GM12801 (cell line): ENCODE data around the gene CADM2.

Experiments used
- TF ChIP-seq, protein P1 (sequence below): IDR thresholded peaks from one replicate; pipeline ENCODE4 v1.5.1; 2011; ENCODE audit warnings: control low read depth; ENCODE audit not compliant: insufficient read length; ENCODE audit errors: extremely low read depth

Gene CADM2

DNA sequence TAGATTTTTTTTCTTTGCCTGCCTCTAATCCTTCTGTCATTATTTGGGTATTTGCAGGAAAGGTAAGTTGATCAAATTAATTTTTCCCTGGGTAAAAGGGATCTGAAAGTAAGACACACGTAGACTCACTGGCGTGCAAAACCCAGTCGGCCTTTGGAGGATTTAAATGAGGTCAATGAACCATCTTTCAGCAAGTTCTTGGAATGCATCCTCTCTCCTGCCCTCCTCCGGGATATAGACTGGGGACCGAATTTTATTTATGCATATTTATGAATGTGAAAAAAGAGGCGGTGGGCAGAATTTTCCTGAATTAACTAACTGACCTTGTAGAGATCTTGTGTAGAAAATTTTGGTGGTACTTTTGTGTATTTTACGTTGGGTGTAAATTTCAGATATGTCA lies 2.2 kb downstream of the CADM2 start:
- TF ChIP-seq, protein P1, sequence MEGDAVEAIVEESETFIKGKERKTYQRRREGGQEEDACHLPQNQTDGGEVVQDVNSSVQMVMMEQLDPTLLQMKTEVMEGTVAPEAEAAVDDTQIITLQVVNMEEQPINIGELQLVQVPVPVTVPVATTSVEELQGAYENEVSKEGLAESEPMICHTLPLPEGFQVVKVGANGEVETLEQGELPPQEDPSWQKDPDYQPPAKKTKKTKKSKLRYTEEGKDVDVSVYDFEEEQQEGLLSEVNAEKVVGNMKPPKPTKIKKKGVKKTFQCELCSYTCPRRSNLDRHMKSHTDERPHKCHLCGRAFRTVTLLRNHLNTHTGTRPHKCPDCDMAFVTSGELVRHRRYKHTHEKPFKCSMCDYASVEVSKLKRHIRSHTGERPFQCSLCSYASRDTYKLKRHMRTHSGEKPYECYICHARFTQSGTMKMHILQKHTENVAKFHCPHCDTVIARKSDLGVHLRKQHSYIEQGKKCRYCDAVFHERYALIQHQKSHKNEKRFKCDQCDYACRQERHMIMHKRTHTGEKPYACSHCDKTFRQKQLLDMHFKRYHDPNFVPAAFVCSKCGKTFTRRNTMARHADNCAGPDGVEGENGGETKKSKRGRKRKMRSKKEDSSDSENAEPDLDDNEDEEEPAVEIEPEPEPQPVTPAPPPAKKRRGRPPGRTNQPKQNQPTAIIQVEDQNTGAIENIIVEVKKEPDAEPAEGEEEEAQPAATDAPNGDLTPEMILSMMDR: no peak

DNA sequence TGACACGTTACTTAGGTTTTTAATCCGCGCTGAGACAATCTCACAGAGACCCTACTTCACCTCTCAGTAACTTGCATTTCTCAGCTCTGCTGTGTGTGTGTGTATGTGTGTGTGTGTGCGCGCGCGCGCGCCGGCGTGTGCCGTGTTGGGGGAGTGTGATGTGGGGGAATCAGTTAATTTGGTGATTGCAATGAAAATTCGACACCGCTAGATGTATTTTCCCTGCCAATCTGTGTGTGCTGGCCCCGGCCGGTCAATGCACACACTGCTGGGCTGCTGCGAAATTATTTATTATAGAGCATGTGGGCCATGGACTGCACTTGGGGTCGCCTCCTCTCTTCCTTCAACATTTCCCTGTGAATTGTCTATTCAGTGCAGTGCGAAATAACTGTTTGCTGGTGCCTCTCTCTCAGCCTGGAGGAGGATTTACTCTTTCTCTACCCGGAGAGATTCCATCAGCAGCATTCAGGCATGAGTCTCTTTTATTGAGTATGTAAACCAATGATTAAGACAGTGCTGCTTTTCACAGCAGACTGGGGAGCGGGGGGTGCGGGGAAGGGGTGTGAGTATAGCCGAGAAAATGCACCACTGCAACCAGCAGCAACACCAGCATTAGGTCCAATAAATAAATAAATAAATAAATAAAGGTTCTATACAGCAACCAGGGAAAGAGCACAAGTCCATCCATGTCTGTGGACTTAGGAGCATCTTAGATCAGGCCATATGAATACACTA lies 2.9 kb downstream of the CADM2 start:
- TF ChIP-seq, protein P1: no peak

DNA sequence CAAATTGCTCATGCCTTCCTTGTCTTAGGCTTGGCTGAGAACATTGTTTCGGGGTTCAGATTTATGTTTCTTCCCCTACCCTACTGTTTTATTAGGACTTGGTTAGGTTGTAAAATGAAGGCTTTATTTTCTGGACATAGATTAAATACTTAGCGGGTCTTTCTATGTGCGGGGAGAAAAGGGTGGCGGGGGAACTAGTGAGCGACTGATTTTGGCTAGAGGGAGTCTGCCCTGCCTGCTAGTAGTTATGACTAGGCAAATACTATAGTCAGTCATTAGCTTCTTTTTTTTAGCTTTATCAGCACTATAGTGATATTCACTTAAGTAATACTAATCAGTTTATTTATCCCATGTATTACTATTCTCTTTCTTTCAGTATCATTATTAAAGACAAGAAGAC lies 3.6 kb downstream of the CADM2 start:
- TF ChIP-seq, protein P1: no peak

DNA sequence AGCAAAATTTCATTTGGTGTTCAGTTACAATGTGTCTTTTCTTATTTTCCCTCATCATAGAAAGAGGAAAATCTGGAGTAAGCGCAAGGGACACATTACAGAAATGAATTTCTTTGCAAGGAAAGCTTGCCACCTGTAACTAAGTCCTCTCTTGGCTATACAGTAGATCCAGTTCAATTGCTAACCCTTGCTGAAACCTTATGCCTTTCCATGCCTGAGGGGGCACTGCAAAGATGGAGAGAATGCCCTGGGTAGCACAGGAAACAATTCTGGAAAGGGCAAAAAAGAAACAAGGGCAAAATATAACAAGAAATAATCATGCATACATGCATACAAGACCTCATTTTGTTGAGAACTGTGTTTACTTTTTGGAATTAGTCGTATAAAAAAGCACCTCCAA lies 4.3 kb downstream of the CADM2 start:
- TF ChIP-seq, protein P1: no peak

DNA sequence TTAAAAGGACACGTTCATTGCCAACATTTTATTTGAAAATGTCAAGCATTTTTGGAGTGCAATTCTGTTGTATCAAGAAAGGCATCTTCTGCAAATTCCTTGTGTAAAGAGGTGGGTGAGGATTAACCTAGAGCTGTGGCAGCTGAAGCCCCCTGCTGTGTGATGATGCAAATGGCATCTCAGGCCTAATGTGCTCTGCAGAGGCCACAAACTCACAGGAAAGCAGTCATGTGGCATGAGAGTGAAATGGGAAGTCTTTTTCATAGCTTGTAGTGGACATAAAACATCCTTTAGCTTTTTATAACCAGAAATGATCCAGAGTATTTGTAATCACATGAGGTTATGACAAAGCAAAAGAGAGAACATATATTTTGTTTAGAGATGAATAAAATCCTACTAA lies 6.4 kb downstream of the CADM2 start:
- TF ChIP-seq, protein P1: no peak

DNA sequence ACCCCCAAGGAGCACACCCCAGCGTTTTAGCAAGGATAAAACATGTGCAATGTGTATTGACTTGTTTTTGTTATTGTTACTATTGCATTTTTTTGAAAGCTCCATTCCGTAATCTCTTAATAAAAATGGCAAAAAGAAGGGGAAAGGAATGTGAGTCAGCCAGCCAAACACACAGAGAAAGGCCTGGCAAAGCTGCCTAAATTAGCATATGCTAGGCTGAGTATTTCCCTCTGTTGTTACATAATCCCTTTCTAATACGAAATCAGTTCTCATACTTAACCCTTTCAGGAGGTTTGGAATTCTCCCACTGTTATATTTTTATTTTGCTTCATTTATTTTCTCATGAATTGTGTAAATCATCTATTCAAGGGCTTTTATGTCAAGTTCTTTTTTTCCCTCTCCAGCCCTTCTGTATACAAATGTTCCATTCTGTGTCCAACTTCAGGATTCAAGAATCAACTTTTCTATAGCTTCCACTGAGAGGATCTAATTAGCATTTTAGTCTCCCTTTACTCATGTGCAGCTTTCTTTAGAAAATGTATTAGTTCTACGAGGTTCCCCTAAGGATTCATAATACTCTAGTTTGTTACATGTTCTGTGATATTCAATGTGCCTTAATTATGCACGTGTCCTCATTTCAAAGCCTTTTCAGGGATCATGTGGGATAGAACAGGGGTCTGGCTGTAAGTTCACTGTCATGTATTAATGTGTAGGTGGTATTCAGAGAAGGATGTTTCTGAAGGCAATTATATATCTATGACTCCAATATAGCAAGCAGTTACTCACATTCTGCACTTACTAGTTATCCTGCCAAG lies 9.2 kb downstream of the CADM2 start:
- TF ChIP-seq, protein P1: no peak

DNA sequence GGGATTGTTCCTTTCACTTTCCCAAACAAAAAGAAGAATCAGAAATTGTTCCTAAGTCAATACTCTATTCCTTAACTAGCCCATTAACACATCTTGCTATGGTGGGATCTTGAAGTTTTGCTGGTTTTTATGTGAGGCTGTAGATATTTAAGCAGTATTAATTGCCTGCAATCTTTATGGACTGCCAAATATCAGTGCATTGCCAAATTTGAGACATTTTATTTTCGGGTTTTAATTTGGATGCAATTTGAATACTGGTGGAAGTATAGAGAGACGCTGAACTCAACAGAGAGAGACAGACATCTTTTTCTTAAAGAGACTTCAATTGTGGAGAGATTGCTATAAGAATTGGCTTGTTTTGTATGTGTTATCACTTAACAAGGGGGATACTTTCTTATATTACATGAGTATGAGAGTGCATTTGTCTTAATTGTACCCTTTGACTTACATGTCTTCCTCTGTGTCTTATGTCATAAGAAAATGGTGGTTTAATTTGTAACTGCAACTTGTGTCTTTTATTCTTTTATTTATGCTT lies 10.0 kb downstream of the CADM2 start:
- TF ChIP-seq, protein P1: no peak
